KOPT-K1 (cell line): ENCODE data around the gene NLGN3.

Experiments used
- H3K27ac ChIP-seq: fragments of 200-600 bp; sonication (generic); 2 replicates; pipeline ENCODE4 v1.5.1; 2016; ENCODE audit warnings: antibody characterized with exemption, mild to moderate bottlenecking, low read depth, low read length; ENCODE audit not compliant: poor library complexity, severe bottlenecking
- H3K36me3 ChIP-seq: fragments of 200-600 bp; sonication (generic); 2 replicates; pipeline ENCODE4 v1.5.1; 2017; ENCODE audit warnings: antibody characterized with exemption, mild to moderate bottlenecking, low read length, moderate library complexity; ENCODE audit not compliant: insufficient read depth
- H3K9me3 ChIP-seq: fragments of 200-600 bp; sonication (generic); 2 replicates; pipeline ENCODE4 v1.5.1; 2017; ENCODE audit warnings: antibody characterized with exemption, low read length, mild to moderate bottlenecking; ENCODE audit not compliant: insufficient read depth, poor library complexity, severe bottlenecking

NLGN3 gene

DNA sequence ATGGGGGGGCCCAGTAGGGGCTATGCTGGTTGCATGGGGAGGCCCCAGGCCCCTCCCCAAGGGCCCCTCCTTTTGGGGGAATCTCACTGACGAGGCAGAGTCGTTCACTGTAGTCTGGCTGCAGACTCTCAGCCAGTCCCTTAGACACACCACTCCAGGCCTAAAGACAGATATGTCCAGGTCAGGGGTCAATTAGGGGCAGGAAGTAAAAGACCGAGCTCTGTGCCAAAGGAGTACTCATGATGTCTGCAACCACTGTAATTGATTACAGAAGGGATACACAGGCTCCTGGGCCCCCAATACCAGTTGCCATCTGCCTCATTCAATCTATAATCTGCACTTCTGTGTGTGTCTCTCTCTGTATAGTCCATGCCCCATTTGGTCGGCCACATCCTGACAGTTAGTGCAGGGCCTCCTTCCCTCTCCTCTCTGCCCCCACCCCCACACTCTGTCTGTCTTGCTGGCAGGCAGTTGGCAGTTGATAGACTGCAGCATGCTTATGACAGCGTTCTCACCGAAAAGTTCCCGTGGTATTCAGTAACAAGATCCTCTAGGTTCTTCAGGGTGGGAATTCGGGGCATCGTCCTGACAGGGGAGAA, 36.8 kb upstream of the NLGN3 start:
- Histone ChIP-seq H3K27ac (peak overlapping the region; percentile 99), H3K36me3 (peaks cover 43% of the 10 kb centered on the region), H3K9me3 (no peaks in the 10 kb centered on the region)

DNA sequence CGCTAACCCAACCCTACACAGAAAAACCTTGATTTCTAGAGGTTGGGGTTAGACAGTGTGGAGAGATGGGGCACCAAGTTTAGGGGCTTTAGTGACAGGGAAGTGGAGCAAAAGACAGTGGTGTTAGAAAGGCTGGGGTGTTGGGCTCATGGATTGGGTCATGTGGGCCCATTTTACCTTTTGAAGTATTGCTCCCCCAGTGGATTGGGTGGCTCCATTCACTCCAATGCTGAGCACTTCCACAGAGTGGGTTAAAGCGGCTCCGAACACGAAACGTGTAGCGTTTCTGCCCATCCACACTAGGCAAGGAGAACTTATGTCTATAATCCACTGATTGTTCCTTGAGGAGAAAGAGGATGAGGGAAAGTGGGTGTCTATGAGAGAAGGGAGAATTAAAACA, 35.6 kb upstream of the NLGN3 start:
- Histone ChIP-seq H3K36me3 (peaks cover 43% of the 10 kb centered on the region), H3K9me3 (no peaks in the 10 kb centered on the region), H3K27ac (peak overlapping the region; percentile 99)

DNA sequence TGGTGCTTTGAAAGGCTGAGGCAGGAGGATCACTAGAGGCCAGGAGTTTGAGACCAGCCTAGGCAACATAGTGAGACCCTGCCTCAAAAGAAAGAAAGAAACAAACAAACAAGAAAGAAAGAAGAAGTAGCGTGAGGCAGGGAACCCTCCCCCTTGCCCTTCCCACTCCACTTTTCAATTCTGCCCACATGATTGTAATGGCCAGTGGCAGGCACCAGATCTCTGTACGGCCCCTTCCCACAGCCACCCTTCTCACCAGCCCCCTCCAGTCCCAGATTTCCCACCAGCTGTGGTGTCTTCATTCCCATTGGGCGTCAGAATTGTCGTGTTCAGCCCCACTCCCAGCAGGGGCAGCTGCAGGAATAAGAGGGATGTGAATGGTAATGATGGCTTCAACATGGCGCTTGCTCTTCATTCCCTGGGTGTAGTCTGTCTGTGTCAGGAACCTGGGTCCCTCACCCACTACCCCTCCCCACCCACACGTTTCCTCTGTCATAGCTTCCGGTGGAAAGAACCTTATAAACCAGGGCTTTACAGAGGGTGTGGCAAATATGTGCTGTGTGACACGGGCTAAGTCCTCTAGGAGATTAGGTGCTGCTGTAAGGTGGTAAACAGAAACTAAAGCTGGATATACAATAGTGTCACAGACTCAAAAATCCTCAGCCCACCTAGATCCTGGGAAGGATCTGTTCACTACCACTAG, 33.3 kb upstream of the NLGN3 start, which contains the start of gene IL2RG:
Gene IL2RG, minus strand, starts transcription at position 437 of the 703 bp plus-strand sequence. Its CDS starts 38 bp downstream, at position 399.
- Histone ChIP-seq H3K36me3 (peaks cover 42% of the 10 kb centered on the region), H3K9me3 (no peaks in the 10 kb centered on the region), H3K27ac (peak within 1 kb of the TSS; percentile 99)

DNA sequence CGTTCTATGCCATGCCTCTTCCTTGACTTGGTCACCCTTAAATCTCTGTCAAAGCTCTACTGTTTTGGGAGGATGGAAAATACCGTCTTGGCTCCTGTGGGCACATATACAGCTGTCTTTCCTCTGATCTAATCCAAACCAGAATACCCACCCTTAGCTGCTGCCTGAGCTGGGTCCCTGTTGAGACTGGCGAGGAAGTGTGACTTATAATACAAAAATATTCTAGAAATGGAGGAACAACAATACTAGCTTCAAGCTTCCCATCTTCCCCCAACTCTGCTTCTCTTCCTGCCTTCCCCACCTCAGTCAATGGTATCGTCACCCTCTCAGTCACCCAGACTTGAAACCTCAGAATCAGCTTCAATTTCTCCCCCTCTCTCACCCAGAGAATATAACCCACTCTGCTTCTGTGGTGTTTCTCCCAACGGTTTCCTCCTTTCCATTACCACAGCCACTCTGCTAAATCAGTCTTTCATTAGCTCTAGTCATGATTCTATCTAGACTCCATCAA, 32.7 kb upstream of the NLGN3 start:
- Histone ChIP-seq H3K27ac (peak overlapping the region; percentile 99), H3K9me3 (no peaks in the 10 kb centered on the region), H3K36me3 (peaks cover 37% of the 10 kb centered on the region)

DNA sequence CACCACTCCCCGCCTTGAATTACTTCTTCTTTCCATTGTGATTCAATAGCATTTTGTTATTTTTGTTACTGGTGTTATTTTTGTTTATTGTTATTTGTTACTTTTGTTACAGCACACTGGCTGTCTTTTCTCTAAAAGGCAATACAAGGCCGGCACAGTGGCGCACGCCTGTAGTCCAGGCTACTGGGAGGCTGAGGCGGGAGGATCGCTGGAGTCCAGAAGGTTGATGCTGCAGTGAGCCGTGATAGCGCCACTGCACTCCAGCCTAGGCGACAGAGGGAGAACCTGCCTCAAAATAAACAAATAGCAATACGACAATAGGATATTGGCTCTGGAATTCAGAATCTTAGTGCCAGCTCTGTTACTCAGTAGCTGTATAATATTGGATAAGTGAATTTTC, 27.3 kb upstream of the NLGN3 start:
- Histone ChIP-seq H3K36me3 (peaks cover 26% of the 10 kb centered on the region), H3K27ac (peak overlapping the region; percentile 91), H3K9me3 (no peaks in the 10 kb centered on the region)

DNA sequence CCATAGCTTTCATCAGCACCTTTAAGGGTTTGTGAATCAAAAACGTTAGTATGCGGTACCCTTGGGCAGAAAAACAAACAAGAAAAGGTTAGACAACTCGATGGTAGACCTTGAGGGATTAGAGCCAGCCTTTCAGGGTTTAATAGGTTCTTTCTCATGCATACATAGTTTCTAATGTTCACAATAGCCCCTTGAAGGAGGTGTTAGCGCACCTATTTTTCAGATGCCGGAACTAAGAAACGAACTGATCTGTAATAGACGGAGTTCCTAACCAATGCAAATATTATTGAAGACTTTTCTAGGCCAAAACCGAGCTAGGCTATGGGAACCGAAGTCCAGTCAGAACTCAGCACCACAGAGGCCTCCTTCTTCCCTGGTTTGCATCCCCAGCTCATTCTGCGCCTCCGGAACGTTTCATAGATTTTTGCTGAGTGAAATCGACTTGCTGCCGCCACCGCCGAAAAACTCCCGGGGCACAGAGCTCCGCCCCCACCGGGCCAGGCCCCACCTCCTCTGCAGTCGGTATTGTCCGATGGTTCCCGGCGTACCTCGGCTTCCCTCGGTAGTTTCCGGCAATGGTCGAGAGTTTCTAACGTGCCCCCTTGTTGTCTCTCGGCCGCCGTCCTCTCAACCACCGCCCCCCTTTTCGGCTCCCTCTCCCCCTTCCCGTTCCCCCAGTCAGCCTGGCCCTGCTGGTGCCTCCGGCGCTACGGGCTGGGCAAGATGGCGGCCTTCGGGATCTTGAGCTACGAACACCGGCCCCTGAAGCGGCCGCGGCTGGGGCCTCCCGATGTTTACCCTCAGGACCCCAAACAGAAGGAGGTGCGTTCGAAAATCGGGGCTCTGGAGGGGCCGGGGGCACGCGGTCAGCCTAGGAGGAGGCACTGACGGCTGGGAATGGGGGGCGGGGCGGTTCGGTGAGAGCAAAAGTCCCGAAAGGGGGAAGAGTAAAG, 26.3 kb upstream of the NLGN3 start, which contains the start of gene MED12:
Gene MED12, plus strand, starts transcription at position 565 of the 953 bp plus-strand sequence. Its CDS starts 159 bp downstream, at position 724.
- H3K36me3 ChIP-seq: peaks cover 35% of the 10 kb centered on the region
- H3K9me3 ChIP-seq: no peaks in the 10 kb centered on the region
- H3K27ac ChIP-seq: peak within 1 kb of the TSS; percentile 91

DNA sequence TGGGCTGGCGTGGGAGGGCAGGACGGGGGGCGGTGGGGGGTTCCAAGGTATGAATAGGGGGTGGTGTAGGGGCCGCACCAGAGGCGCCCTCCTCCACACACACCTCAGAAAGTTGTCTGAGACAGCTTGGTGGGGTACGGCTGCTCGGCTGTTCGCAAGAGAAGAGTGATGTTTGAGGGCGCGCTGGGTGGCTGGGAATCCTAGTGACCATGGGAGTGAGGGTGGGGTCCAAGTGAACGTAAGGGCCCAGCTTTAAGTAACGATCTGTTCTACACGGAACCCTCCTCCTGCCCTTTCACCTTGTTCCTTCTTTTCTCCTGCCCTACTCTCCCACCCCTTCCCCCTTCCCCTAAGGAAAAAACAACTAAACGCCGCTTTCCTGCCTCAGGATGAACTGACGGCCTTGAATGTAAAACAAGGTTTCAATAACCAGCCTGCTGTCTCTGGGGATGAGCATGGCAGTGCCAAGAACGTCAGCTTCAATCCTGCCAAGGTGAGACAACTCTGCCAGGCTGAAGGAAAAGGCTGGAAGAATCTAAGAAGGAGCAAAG, 25.6 kb upstream of the NLGN3 start:
- H3K27ac ChIP-seq: peak overlapping the region; percentile 91
- H3K9me3 ChIP-seq: no peaks in the 10 kb centered on the region

DNA sequence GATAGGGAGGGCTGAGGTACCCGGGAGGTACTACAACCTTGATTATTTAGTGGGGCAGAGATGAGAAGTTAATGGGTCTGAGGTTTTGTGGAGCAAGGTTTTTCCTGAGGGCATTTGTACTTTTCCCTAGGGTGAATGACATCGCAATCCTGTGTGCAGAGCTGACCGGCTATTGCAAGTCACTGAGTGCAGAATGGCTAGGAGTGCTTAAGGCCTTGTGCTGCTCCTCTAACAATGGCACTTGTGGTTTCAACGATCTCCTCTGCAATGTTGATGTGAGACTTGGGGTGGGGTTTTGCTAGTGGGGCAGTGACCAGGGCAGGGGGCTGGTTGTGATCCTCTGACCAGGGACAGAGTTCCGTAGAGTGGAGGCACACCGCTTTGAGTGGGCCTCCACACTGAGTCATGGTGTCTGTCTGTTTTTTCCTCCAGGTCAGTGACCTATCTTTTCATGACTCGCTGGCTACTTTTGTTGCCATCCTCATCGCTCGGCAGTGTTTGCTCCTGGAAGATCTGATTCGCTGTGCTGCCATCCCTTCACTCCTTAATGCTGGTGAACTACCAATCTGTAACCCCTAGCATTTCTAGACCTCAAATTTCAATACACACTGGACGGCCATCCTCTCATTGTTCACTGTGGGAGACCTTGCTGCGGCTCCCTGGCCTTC, 16.3 kb upstream of the NLGN3 start:
- no peaks in the 10 kb centered on the region for H3K9me3 ChIP-seq
- peak overlapping the region; percentile 19 for H3K27ac ChIP-seq
- H3K36me3 ChIP-seq: peaks cover 98% of the 10 kb centered on the region

More for the DNA sequence above, 25.6 kb upstream of the NLGN3 start:
- H3K36me3 ChIP-seq: peaks cover 43% of the 10 kb centered on the region

DNA sequence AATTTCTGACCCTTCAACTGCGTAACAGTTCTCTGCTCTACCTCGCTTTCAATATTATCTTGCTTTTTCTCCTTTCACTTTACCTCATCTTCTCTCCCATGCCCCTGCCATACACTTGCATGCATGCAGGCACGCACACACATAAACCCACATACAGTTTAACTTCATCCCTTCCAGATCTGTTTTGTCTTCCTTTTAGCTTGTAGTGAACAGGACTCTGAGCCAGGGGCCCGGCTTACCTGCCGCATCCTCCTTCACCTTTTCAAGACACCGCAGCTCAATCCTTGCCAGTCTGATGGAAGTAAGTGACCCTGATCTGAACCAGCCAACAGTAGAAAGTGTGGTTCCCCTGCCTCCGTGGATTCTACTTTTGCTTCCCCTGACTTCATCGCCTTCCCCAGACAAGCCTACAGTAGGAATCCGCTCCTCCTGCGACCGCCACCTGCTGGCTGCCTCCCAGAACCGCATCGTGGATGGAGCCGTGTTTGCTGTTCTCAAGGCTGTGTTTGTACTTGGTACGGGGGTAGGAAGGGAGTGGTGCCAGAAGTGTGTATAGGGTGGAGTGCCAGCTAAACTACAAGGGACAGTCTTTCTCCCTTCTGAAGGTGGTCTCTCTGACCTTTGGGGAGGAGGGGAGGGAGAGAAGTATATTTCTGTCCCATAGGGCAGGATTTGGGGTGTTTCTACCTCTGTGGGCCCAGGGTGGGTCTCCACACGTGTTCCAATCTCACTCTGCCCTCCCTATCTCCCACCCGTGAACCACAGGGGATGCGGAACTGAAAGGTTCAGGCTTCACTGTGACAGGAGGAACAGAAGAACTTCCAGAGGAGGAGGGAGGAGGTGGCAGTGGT, 15.5 kb upstream of the NLGN3 start:
- Histone ChIP-seq H3K27ac (peak overlapping the region; percentile 19), H3K36me3 (peaks cover 97% of the 10 kb centered on the region), H3K9me3 (no peaks in the 10 kb centered on the region)

DNA sequence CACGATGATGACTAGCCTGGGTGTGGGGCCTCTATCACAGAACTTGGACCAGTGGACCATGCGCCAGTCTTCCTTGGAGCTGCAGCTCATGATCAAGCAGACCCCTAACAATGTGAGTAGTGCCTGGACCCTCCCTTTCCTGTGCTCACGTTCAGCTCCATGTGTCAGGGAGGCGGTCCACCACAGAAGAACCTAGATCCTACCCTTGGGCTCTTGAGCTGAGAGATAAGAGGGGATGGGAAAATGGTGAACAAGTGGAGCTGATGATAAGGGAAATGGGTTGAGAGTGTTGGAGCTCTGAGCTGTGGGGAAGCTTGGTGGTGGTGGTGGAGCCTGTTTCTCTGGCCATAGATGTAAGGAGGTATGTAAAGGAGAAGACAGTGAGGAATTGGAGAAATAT, 13.1 kb upstream of the NLGN3 start:
- Histone ChIP-seq H3K27ac (no peak overlapping the region), H3K9me3 (no peaks in the 10 kb centered on the region), H3K36me3 (peaks cover 97% of the 10 kb centered on the region)

DNA sequence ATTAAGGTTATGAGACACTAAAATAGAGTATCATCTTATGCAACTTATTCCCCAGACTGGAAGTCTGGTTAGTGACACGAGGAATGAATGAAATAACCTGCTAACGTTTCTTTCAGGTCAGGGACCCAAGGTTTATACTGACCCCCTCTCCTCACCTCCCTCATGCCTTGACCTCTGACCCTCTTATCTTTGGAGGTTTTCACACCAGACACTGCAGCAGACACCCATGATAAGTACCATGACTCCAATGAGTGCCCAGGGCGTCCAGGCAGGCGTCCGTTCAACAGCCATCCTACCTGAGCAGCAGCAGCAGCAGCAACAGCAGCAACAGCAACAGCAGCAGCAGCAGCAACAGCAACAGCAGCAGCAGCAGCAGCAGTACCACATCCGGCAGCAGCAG, 4.2 kb upstream of the NLGN3 start:
- peaks cover 81% of the 10 kb centered on the region for H3K36me3 ChIP-seq
- no peak overlapping the region for H3K27ac ChIP-seq
- H3K9me3 ChIP-seq: no peaks in the 10 kb centered on the region

DNA sequence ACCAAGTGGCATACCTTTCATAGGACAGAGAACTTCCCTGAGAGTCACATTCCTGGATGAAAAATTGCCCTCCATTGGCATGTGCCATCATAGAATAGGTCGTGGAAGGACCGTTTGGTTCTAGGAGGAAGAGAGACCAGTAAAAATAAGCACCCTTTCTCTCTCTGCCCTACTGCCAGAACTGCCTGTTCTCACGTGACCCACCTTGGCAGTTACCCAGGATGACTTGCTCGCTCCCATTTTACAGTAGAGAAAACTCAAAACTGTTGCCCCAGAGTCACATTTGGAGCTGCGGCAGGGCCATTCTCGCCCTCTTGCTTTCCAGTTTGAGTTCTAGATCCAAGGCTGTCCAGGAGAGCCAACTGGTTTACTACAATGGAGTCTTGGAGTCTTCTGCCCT, 1.1 kb upstream of the NLGN3 start:
- Histone ChIP-seq H3K27ac (no peak overlapping the region), H3K36me3 (peaks cover 51% of the 10 kb centered on the region), H3K9me3 (no peaks in the 10 kb centered on the region)

DNA sequence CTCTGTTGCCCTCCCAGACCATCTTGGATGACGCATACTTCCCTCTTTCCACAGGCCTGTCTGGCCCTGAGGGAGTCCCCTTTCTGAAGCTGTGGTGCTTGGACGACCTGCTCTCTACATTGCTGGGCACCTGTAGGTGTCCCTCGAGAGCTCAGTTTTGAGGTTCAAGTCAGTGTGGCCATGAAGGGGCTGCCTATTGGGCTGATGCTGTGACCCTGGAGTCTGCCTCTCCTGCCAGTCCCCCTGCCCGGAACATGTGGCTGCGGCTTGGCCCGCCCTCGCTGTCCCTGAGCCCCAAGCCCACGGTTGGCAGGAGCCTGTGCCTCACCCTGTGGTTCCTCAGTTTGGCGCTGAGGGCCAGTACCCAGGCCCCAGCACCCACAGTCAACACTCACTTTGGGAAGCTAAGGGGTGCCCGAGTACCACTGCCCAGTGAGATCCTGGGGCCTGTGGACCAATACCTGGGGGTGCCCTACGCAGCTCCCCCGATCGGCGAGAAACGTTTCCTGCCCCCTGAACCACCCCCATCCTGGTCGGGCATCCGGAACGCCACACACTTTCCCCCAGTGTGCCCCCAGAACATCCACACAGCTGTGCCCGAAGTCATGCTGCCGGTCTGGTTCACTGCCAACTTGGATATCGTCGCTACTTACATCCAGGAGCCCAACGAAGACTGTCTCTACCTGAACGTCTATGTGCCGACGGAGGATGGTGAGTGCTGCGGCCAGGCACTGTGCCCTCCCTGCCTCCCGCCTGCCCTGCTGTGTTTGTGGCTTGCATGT, 3.0 kb downstream of the NLGN3 start:
- Histone ChIP-seq H3K27ac (no peak overlapping the region), H3K36me3 (peaks cover 16% of the 10 kb centered on the region; the same call in 1 of the 2 replicates), H3K9me3 (no peaks in the 10 kb centered on the region)
